GM12878 (cell line): Measurements from ENCODE around the gene PIGM. TPM values are rescaled to one million over a fixed set of nuclear protein-coding genes. Genes with fewer than 3 reads are reported as not detected.

ENCODE experiments used
- ATAC-seq: fragments of 200-7000 bp; cut with Tn5 transposase; 3 replicates; pipeline ENCODE4 v1.9.1; 2020; ENCODE audit warnings: mild to moderate bottlenecking, moderate library complexity
- BruUV-seq: library from RNA; stranded (reverse); fragments of 400-500 nt; replicated peaks from 2 replicates; lab custom pipeline; 2021; lab: Mats Ljungman, UMichigan
- CTCF ChIA-PET: fragments of 300-600 bp; sonication (Branson Sonifier 250); formaldehyde crosslinking; extraction: SDS; loops from one replicate; lab custom pipeline; 2021; ENCODE audit warnings: inconsistent platforms; lab: Yijun Ruan, JAX
- POLR2A ChIA-PET: fragments of 350-600 bp; formaldehyde crosslinking; extraction: SDS; loops from one replicate; lab custom pipeline; 2021; ENCODE audit warnings: inconsistent platforms; lab: Charles Lee
- RAD21 ChIA-PET: fragments of 300-600 bp; sonication (Branson Sonifier 250); formaldehyde crosslinking; loops from one replicate; lab custom pipeline; 2023; ENCODE audit warnings: antibody characterized with exemption; ENCODE audit not compliant: unreplicated experiment; lab: Charles Lee
- SMC1A ChIA-PET: fragments of 300-600 bp; sonication (Branson Sonifier 250); formaldehyde crosslinking; loops from one replicate; lab custom pipeline; 2023; ENCODE audit not compliant: unreplicated experiment, uncharacterized antibody; lab: Charles Lee
- DNase-seq: peaks from one replicate; pipeline ENCODE4 v3.0.0-alpha.2; 2011; ENCODE audit warnings: low read depth, low spot score
- FAIRE-seq: peaks from 3 replicates; lab custom pipeline; 2011; peaks lifted over from hg19 to GRCh38; lab: Jason Lieb, UNC
- H2AFZ ChIP-seq: 2 replicates; pipeline ENCODE4 v1.6.0; 2011; ENCODE audit warnings: low read depth, low read length, control low read depth; ENCODE audit not compliant: control insufficient read depth
- H3K27ac ChIP-seq: 2 replicates; pipeline ENCODE4 v1.5.1; 2011; ENCODE audit warnings: control low read depth; ENCODE audit not compliant: control insufficient read depth, insufficient read depth
- H3K27me3 ChIP-seq, 2 experiments: replicated peaks in 1 of 2; 2 replicates each; pipeline versions ENCODE4 v1.6.0 to v1.6.1; 2011; ENCODE audit warnings: low read length in 1 of 2; ENCODE audit not compliant: control insufficient read depth in 2 of 2, insufficient read depth in 2 of 2
- H3K36me3 ChIP-seq, 2 experiments: 2 replicates each; pipeline ENCODE4 v1.5.1; 2011; ENCODE audit warnings: low read length in 1 of 2; ENCODE audit not compliant: control insufficient read depth in 2 of 2, insufficient read depth in 2 of 2
- H3K4me1 ChIP-seq: 2 replicates; pipeline ENCODE4 v1.6.1; 2011; ENCODE audit warnings: mild to moderate bottlenecking, low read length, moderate library complexity, mixed read lengths; ENCODE audit not compliant: control insufficient read depth, insufficient read depth
- H3K4me2 ChIP-seq: 2 replicates; pipeline ENCODE4 v1.6.0; 2011; ENCODE audit warnings: control low read depth; ENCODE audit not compliant: control insufficient read depth, insufficient read depth
- H3K4me3 ChIP-seq: fragments of 200-600 bp; sonication (generic); 2 replicates; pipeline ENCODE4 v1.5.1; 2016
- H3K79me2 ChIP-seq: 2 replicates; pipeline ENCODE4 v1.6.0; 2011; ENCODE audit warnings: low read length; ENCODE audit not compliant: control insufficient read depth, insufficient read depth
- H3K9ac ChIP-seq: 2 replicates; pipeline ENCODE4 v1.8.0; 2011; ENCODE audit warnings: low read length, control low read depth, mixed read lengths; ENCODE audit not compliant: control insufficient read depth, insufficient read depth
- H3K9me3 ChIP-seq: replicated peaks from 3 replicates; pipeline ENCODE4 v1.5.1; 2011; ENCODE audit warnings: mild to moderate bottlenecking, low read length; ENCODE audit not compliant: control insufficient read depth, insufficient read depth
- H4K20me1 ChIP-seq: 2 replicates; pipeline ENCODE4 v1.6.0; 2011; ENCODE audit not compliant: control insufficient read depth, insufficient read depth
- BCL11A ChIP-seq: IDR thresholded peaks from 2 replicates; pipeline ENCODE4 v1.6.1; 2011; ENCODE audit warnings: low read depth, low read length
- EGR1 ChIP-seq, 2 experiments: IDR thresholded peaks; 1 replicate in 1 of 2; 2 replicates in 1 of 2; pipeline ENCODE4 v1.6.1; 2011 to 2012; ENCODE audit warnings: low read depth in 2 of 2, low read length in 2 of 2, borderline replicate concordance in 1 of 2, mild to moderate bottlenecking in 1 of 2, moderate library complexity in 1 of 2
- FOXM1 ChIP-seq: IDR thresholded peaks from 2 replicates; pipeline ENCODE4 v1.6.1; 2012; ENCODE audit warnings: low read depth, mild to moderate bottlenecking, inconsistent platforms, low read length, moderate library complexity
- MTA2 ChIP-seq: fragments of 450-650 bp; IDR thresholded peaks from 2 replicates; pipeline ENCODE4 v1.6.1; 2016; ENCODE audit warnings: low read depth, mild to moderate bottlenecking, moderate library complexity
- NBN ChIP-seq: fragments of 450-650 bp; IDR thresholded peaks from 2 replicates; pipeline ENCODE4 v1.6.1; 2016
- RBBP5 ChIP-seq: fragments of 200-600 bp; sonication (generic); conservative IDR thresholded peaks from 2 replicates; pipeline ENCODE4 v1.6.1; 2016
- TBL1XR1 ChIP-seq: IDR thresholded peaks from 2 replicates; pipeline ENCODE4 v1.6.1; 2012; ENCODE audit warnings: low read depth, low read length, improper control_type of control experiment
- ZSCAN29 ChIP-seq: fragments of 450-650 bp; IDR thresholded peaks from 2 replicates; pipeline ENCODE4 v1.6.1; 2017; ENCODE audit warnings: mild to moderate bottlenecking, moderate library complexity
- WGBS: methylation state at CpG from one replicate; pipeline ENCODE4 v1.1.6; 2016; ENCODE audit warnings: low lambda C conversion rate; ENCODE audit not compliant: insufficient replicate concordance, insufficient coverage; ENCODE audit errors: missing lambda C conversion rate; 5-methylcytosine and 5-hydroxymethylcytosine counted together
- in situ Hi-C: fragments of 300-500 bp; cut with MboI; formaldehyde crosslinking; loops from 9 replicates; pipeline ENCODE4 v1.14.3; 2018; ENCODE audit warnings: mixed read lengths
- intact Hi-C: fragments of 100-400 bp; cut with micrococcal nuclease; formaldehyde crosslinking; loops from one replicate; pipeline ENCODE4 v1.14.2; 2022; ENCODE audit not compliant: unreplicated experiment
- polyA plus RNA-seq, 11 experiments: library from polyadenylated mRNA; depleted of rRNA in 4 of 11; unstranded in 6 of 11; stranded (reverse) in 5 of 11; fragments of >200 nt; fragmentation: Nextera tagmentation in 4 of 11; fragmentation: Illumina TruSeq in 1 of 11; extraction: Ambion mirVana in 4 of 11; extraction: Trizol in 1 of 11; gene quantifications; 1 replicate in 1 of 11; 2 replicates in 10 of 11; pipeline versions ENCODE4 v1.2.1 to v1.2.3, GENCODE V29; 2011 to 2016; ENCODE audit warnings: inconsistent platforms in 2 of 11, missing spikeins in 2 of 11, low read depth in 1 of 11
- total RNA-seq, 4 experiments: library from RNA; depleted of rRNA in 3 of 4; stranded (reverse); fragments of >200 nt in 3 of 4; fragmentation: Illumina TruSeq in 1 of 4; extraction: Trizol in 1 of 4; gene quantifications; 2 replicates each; pipeline versions ENCODE4 v1.2.1 to v1.2.3, GENCODE V29; 2013 to 2021
- TF ChIP-seq, protein P1 (sequence below): fragments of 150-350 bp; IDR thresholded peaks from 2 replicates; pipeline ENCODE4 v1.6.1; 2016; ENCODE audit warnings: low read depth, low read length
- TF ChIP-seq, protein P2 (sequence below): fragments of 150-350 bp; IDR thresholded peaks from 2 replicates; pipeline ENCODE4 v1.6.1; 2014; ENCODE audit warnings: mild to moderate bottlenecking, low read depth, low read length

The PIGM gene
- total and polyA plus RNA-seq, 10 of the 15 experiments (the other 5 are each of a cell fraction or from before 2014, with no cell fraction given): 2.6 to 6.1 (median 4.6) TPM

DNA sequence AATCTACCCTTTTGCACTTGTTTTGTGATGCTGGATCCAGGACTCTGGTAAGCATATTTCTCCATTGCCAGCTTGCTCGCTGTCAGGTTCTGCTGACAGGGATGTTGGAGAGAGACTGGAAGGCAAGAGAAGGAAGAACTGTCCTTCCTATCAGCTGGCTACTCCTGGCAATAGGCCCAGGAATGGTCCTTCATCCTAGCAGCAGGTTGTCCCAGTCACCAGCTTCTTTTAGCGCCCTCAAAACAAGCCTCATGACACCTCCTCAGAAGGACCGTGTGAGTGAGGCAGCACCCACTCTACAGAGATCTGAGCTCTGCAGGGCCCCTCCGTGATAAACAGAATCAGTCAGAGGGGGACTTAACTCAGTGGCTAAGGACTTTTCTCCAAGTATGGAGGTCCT, 44.6 kb downstream of the PIGM start:
- POLR2A ChIA-PET: no interaction called here
- H3K4me3 ChIP-seq: no peak overlapping the region
- 22% methylated on average over 4 of the region's 4 CpGs for WGBS
- no peaks in the 10 kb centered on the region for H4K20me1 ChIP-seq
- H3K4me2 ChIP-seq: no peak overlapping the region
- BruUV-seq: no TSS peak
- no peak overlapping the region for H3K9ac ChIP-seq
- H3K27me3 ChIP-seq: peaks cover 0 to 2% of the 10 kb centered on the region in 2 experiments; a peak in 1 of 4 replicates
- TF ChIP-seq TBL1XR1: no peak
- TF ChIP-seq, protein P1, sequence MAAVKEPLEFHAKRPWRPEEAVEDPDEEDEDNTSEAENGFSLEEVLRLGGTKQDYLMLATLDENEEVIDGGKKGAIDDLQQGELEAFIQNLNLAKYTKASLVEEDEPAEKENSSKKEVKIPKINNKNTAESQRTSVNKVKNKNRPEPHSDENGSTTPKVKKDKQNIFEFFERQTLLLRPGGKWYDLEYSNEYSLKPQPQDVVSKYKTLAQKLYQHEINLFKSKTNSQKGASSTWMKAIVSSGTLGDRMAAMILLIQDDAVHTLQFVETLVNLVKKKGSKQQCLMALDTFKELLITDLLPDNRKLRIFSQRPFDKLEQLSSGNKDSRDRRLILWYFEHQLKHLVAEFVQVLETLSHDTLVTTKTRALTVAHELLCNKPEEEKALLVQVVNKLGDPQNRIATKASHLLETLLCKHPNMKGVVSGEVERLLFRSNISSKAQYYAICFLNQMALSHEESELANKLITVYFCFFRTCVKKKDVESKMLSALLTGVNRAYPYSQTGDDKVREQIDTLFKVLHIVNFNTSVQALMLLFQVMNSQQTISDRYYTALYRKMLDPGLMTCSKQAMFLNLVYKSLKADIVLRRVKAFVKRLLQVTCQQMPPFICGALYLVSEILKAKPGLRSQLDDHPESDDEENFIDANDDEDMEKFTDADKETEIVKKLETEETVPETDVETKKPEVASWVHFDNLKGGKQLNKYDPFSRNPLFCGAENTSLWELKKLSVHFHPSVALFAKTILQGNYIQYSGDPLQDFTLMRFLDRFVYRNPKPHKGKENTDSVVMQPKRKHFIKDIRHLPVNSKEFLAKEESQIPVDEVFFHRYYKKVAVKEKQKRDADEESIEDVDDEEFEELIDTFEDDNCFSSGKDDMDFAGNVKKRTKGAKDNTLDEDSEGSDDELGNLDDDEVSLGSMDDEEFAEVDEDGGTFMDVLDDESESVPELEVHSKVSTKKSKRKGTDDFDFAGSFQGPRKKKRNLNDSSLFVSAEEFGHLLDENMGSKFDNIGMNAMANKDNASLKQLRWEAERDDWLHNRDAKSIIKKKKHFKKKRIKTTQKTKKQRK: no peak
- no peaks in the 10 kb centered on the region for H3K79me2 ChIP-seq
- CTCF ChIA-PET: no interaction called here
- in situ Hi-C loops (no loop called here), intact Hi-C loops (no loop called here)
- H3K9me3 ChIP-seq: no peaks in the 10 kb centered on the region
- H3K4me1 ChIP-seq: no peaks in the 10 kb centered on the region
- no peak overlapping the region for H3K27ac ChIP-seq
- RAD21 ChIA-PET: no interaction called here
- FAIRE-seq (no peak), DNase-seq (no peak), ATAC-seq (no peak)
- H3K36me3 ChIP-seq: no peaks in the 10 kb centered on the region
- SMC1A ChIA-PET: no interaction called here
- H2AFZ ChIP-seq: no peak overlapping the region

DNA sequence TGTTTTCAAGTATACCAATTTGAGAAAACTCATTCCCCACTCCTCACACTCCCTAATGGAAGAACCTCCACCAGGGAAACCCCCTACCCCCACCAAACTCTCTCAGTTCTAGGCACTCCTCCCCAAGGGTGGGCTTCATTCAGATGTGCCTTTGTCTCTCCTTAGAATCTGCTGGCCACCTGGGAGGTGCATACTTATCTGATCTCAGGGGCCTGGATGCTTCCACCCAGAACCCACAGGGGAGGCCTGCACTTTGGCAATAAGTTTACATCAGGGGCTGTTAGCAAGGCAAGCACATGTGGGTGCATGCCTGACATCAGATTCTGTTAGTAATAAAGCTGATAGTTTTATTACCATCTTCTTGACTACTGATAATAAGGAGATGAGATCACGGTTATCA, 45.3 kb downstream of the PIGM start:
- no peaks in the 10 kb centered on the region for H3K9me3 ChIP-seq
- no peaks in the 10 kb centered on the region for H4K20me1 ChIP-seq
- in situ Hi-C loops (no loop called here), intact Hi-C loops (no loop called here)
- H3K27me3 ChIP-seq: peaks cover 0 to 2% of the 10 kb centered on the region in 2 experiments; a peak in 1 of 4 replicates
- no peak for ATAC-seq
- ChIA-PET RAD21 (no interaction called here), CTCF (no interaction called here), SMC1A (no interaction called here), POLR2A (no interaction called here)
- no peak overlapping the region for H2AFZ ChIP-seq
- H3K27ac ChIP-seq: no peak overlapping the region
- H3K4me1 ChIP-seq: no peaks in the 10 kb centered on the region
- H3K36me3 ChIP-seq: no peaks in the 10 kb centered on the region
- DNase-seq: no peak
- BruUV-seq: no TSS peak
- H3K4me2 ChIP-seq: no peak overlapping the region
- no peak overlapping the region for H3K4me3 ChIP-seq
- 4% methylated on average over 1 of the region's 1 CpG for WGBS
- H3K79me2 ChIP-seq: no peaks in the 10 kb centered on the region
- no peak for FAIRE-seq
- H3K9ac ChIP-seq: no peak overlapping the region
- TF ChIP-seq MTA2 (no peak), ZSCAN29 (no peak), RBBP5 (no peak), FOXM1 (no peak), NBN (no peak), BCL11A (no peak), EGR1 (IDR thresholded peaks at IDR 0.05; ENCODE audit: borderline replicate concordance in 1 of 2, low read depth in 2 of 2, low read length in 2 of 2) (no peak)
- TF ChIP-seq, protein P2, sequence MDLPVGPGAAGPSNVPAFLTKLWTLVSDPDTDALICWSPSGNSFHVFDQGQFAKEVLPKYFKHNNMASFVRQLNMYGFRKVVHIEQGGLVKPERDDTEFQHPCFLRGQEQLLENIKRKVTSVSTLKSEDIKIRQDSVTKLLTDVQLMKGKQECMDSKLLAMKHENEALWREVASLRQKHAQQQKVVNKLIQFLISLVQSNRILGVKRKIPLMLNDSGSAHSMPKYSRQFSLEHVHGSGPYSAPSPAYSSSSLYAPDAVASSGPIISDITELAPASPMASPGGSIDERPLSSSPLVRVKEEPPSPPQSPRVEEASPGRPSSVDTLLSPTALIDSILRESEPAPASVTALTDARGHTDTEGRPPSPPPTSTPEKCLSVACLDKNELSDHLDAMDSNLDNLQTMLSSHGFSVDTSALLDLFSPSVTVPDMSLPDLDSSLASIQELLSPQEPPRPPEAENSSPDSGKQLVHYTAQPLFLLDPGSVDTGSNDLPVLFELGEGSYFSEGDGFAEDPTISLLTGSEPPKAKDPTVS: no peak
